HG02642 (cell line): Measurements from ENCODE around the gene USF2.
"Not testable (repeated sequence)": the region's sequence is repeated elsewhere in the genome, so short reads cannot be mapped to it uniquely, and the experiment has no call there.

Source experiments
- ATAC-seq: cut with Tn5 transposase; IDR thresholded peaks from one replicate; pipeline ENCODE4 v1.9.1; 2021; ENCODE audit warnings: mild to moderate bottlenecking; ENCODE audit not compliant: unreplicated experiment, poor library complexity

Gene USF2

DNA sequence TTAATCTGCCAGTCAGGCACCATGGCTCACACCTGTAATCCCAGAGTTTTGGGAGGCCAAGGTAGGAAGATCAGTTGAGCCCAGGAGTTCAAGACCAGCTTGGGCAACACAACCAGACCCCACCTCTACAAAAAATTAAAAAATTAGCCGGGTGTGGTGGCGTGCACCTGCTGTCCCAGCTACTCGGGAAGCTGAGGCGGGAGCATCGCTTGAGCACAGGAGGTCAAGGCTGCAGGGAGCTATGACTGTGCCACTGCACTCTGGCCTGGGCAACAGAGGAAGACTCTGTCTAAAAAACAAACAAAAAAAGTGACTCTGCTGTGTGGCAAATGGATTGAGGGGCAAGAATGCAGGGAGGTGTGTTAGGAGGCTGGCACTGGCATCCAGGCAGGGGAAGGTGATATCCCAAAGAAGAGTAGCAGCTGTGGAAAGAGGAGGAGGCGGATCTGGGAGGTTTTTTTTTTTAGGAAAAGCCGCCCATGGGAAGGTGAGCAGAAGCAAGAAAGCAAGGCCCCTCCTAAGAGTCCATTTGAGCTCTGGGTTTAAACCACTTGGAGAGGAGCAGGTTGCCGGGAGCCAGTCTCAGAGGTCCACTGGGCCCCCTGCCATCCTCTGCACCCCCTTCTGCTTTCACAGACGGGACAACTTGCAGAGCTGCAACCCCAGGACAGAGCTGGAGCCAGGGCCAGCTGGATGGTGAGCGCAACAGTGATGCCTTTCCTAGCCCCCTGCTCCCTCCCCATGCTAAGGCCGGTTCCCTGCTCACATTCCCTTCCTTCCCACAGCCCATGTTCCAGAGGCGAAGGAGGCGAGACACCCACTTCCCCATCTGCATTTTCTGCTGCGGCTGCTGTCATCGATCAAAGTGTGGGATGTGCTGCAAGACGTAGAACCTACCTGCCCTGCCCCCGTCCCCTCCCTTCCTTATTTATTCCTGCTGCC, 15.7 kb downstream of the USF2 start:
- no peak for ATAC-seq

DNA sequence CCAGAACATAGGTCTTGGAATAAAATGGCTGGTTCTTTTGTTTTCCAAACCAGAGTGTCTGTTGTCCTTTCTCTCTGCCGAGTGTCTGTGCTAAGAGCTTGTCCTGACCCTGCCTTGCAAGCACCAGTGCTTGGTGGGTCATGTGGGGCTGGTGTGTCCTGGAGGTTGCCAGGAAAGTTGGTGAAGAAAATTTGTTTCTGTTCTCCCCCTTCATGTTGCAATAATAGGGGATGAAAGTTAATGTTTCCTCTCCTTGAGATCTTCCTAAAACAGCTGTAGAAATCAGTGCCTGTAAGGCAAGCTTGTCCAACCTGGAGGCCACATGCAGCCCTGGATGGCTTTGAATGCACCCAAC, 16.3 kb downstream of the USF2 start:
- ATAC-seq = no peak

DNA sequence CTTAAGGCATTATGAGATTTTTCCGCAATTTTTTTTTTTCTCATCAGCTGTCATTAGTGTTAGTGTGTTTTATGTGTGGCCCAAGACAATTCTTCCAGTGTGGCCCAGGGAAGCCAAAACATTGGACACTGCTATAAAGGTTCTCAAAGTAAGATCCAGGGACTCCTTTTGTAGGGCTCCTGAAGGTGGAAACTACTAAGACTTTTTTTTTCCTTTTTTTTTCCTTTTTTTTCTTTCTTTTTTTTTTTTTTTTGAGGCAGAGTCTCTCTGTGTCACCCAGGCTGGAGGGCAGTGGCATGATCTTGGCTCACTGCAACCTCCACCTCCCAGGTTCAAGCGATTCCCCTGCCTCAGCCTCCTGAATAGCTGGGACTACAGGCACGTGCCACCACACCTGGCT, 16.7 kb downstream of the USF2 start:
- not testable (repeated sequence) for ATAC-seq

GRCh38 chr19:35286101-35286500, 17.3 kb downstream of the USF2 start:
- ATAC-seq = not testable (repeated sequence)

GRCh38 chr19:35287713-35288112, 19.0 kb downstream of the USF2 start:
- ATAC-seq = no peak

- no peak for ATAC-seq
Measured at GRCh38 chr19:35288331-35288730, 19.6 kb downstream of the USF2 start.

- no peak for ATAC-seq
Measured at GRCh38 chr19:35288906-35289305, 20.1 kb downstream of the USF2 start.

- no peak for ATAC-seq
Measured at GRCh38 chr19:35290381-35291127, 21.8 kb downstream of the USF2 start.

DNA sequence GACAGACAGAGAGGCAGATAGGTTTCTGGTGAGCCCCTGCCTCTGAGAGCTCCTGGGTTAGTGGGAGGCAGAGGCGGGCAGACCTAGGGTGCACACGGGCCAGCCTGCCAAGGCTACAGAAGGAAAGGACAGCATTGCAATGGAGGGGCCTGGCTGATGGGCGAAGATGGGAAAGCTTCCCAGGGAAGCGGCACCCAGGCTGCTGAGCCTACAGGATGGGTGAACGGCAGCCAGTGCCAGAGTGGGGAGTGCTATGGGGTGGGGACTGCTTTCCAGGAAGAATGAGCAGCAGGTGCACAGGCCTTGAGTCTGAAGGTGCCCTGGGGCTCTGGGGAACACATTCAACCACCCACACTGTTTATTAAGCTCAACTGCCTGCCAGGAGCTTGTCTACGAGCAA, 22.5 kb downstream of the USF2 start:
- ATAC-seq = no peak

GRCh38 chr19:35291916-35292315, 23.2 kb downstream of the USF2 start, which contains the start of gene MAG:
MAG (plus strand) TSS chr19:35292161; CDS start chr19:35295409, 3,248 bp downstream.
- no peak for ATAC-seq

GRCh38 chr19:35292421-35293362, 23.9 kb downstream of the USF2 start:
- no peak for ATAC-seq

DNA sequence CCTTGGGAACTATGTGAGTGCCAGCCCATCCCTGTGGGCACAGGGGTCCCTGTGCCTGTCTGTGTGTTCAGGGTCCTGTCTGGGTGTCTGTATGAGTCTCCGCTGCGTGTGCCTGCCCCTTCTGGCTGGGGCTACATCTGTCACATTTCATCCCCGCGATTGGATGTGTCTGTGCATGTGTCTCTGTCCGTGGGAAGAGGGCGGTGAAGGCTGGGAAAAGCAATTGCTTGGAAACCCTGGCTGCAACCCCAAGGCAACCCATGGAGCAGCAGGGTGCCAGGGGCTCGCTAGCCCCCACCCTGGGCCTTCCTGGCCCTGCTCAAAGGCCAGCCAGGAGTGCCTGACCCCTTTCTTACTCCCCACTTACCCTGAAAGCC, 24.6 kb downstream of the USF2 start:
- ATAC-seq = no peak

GRCh38 chr19:35293808-35294207, 25.0 kb downstream of the USF2 start:
- ATAC-seq = no peak

GRCh38 chr19:35294328-35294727, 25.6 kb downstream of the USF2 start:
- ATAC-seq = no peak

DNA sequence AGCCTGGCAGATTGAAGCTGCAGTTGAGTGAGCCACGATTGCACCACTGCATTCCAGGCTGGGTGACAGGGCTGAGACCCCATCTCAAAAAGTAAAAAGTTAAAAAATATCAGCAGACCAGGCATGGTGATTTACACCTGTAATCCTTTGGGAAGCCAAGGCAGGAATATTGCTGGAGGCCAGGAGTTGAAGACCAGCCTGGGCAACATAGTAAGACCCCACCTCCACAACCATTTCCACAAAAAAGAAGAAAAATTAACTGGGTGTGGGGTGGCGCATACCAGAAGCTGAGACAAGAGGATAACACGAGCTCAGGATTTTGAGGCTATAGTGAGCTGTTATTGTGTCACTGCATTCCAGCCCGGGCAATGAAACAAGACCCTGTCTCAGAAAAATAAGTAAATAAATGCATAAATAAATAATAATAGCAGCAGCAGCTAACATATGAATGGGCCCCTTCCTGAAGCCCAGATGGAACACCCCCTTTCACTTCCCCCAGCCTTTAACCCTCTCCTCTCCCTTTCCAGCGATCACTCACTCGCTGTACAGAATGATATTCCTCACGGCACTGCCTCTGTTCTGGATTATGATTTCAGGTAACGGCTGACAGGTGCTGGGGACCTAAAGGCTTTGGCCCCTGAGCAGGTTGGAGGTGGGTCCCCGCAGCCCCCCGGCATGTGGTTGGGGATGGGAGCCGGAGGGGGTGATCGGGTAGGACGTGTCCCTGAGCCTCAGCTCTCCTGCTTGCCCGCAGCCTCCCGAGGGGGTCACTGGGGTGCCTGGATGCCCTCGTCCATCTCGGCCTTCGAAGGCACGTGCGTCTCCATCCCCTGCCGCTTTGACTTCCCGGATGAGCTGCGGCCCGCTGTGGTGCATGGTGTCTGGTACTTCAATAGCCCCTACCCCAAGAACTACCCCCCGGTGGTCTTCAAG, 26.4 kb downstream of the USF2 start:
- no peak for ATAC-seq

- peak; percentile 44 for ATAC-seq
Measured at GRCh38 chr19:35295792-35296462, 27.2 kb downstream of the USF2 start.

DNA sequence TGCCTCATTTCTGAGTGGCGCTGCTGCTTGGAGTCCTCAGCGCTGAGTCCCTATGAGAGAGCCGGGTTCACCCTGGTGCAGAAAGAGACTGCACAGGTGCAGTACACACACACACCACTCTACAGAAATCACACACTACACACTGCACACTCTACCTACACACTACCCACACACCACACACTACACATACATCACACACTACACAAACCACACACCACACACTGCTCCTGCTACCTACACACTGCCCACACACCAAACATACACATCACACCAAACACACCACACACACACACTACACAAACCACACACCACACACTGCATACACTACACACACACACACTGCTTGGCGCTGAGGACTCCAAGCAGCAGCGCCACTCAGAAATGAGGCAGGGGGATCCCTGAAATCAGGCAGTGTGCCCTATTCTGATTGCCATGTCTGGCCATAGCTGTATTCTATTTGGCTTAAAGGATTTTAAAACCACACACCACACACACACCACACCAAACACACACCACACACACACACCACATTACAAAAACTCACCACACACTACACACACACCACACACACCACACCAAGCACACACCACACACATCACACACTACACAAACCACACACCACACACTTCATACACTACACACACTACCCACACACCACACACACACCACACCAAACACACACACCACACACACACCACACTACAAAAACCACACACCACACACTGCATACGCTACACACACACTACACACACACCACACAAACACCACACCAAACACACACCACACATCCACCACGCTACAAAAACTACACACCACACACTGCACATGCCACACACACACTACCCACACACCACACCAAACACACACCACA, 28.1 kb downstream of the USF2 start:
- ATAC-seq = peak; percentile 33

DNA sequence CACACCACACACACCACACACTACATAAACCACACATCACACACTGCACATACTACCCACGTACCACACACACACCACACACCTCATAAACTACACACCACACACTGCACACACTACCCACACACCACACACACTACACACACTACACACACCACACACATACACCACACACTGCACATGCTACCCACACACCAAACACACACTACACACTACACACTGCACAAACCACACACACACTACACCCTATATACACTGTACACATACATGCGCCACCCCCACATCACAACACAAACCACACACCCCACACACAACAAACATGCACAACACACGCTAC, 28.7 kb downstream of the USF2 start:
- no peak for ATAC-seq
